IPS-NIHi11 (cell line): ENCODE measurements around the gene HOXC13.

ENCODE experiments used
- DNase-seq: peaks from one replicate; pipeline ENCODE4 v3.0.0; 2012; ENCODE audit warnings: mixed read lengths, low spot score

The HOXC13 gene

DNA sequence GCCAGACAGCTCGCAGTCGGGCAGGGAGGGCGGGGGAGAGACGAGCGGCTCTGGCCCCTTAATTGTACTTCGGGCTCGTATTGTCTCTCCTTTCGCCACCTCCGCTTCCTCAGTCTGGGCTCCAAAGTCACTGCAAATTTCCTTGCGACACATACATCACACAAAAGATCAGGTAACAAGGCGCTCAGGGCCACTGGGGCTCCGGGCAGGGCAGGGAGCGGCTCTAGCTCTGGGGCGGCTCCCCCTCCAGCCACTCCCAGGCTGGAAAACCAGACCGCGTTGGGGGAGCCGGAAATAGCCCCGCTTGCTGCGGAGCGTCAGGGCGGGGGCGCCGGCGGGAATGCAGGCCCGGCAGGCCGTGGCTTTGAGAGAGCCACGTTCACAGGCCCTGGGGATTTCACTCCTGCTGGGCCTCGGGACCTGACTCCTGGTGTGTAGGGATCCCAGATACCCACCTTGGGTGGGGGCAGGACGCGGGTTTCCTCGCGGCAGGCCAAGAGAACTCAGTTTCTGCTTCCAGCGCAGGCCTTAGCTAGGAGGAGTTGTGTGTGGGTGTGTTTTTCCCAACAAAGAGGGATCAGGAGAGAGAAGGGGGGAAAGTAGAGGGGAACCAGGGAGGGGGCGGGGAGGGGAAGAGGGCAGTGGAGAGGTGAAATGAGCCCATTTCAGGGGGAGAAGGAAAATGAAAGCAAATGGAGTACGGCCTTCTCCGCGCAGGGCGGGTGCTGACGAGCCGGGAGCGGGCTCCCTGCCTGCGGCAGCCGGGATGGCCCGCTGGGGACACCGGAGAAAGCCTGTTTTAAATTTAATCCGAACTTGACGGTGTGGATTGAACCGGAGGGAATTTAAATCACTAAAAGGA is 57.0 kb downstream of the HOXC13 start:
- peak; percentile 74 for DNase-seq
